K562 (cell line): ENCODE results near the gene CACNA1C. TPM values are rescaled to one million over a fixed set of nuclear protein-coding genes. Genes with fewer than 3 reads are reported as not detected.

Experiments
- ATAC-seq: fragments of 200-7000 bp; cut with Tn5 transposase; 3 replicates; pipeline ENCODE4 v1.9.1; 2020; ENCODE audit warnings: moderate library complexity
- BruUV-seq: library from RNA; stranded (reverse); fragments of 400-500 nt; replicated peaks from 2 replicates; lab custom pipeline; 2021; lab: Mats Ljungman, UMichigan
- CTCF ChIA-PET: fragments of 300-600 bp; formaldehyde crosslinking; extraction: SDS; loops from one replicate; lab custom pipeline; 2021; ENCODE audit warnings: low intra/inter-chr PET ratio; lab: Yijun Ruan, JAX
- POLR2A ChIA-PET: fragments of 300-600, 350-650 bp; sonication (Branson Sonifier 250); formaldehyde crosslinking; extraction: SDS; loops from one replicate; lab custom pipeline; 2021; ENCODE audit warnings: antibody characterized with exemption, inconsistent platforms; lab: Yijun Ruan, JAX
- DNase-seq, 4 experiments: peaks; one replicate each; pipeline versions ENCODE4 v3.0.0 to v3.0.0-alpha.2; 2011 to 2018; ENCODE audit warnings: low spot score in 3 of 4, mixed read lengths in 3 of 4; ENCODE audit errors: extremely low read depth in 1 of 4
- FAIRE-seq: peaks from 2 replicates; lab custom pipeline; 2011; peaks lifted over from hg19 to GRCh38; lab: Jason Lieb, UNC
- H2AFZ ChIP-seq: 2 replicates; pipeline ENCODE4 v1.6.0; 2011; ENCODE audit warnings: low read depth, low read length, control low read depth, inconsistent platforms
- H3K27ac ChIP-seq: fragments of 200-600 bp; 3 replicates; pipeline ENCODE4 v1.8.0; 2011; ENCODE audit warnings: low read depth, mild to moderate bottlenecking, control low read depth, inconsistent platforms, low read length, moderate library complexity, mixed read lengths; ENCODE audit errors: extremely low read depth
- H3K27me3 ChIP-seq, 2 experiments: fragments of 300-600 bp in 1 of 2; 2 replicates in 1 of 2; 3 replicates in 1 of 2; pipeline versions ENCODE4 v1.6.0 to v1.8.0; 2011; ENCODE audit warnings: inconsistent platforms in 2 of 2, low read length in 2 of 2, mild to moderate bottlenecking in 1 of 2, mixed read lengths in 1 of 2, moderate library complexity in 1 of 2; ENCODE audit not compliant: control insufficient read depth in 2 of 2, insufficient read depth in 2 of 2
- H3K36me3 ChIP-seq: fragments of 300-600 bp; 3 replicates; pipeline ENCODE4 v1.8.0; 2011; ENCODE audit warnings: mild to moderate bottlenecking, low read length, inconsistent platforms; ENCODE audit not compliant: control insufficient read depth, insufficient read depth
- H3K4me1 ChIP-seq, 2 experiments: fragments of 200-600 bp in 1 of 2; replicated peaks in 1 of 2; 2 replicates in 1 of 2; 3 replicates in 1 of 2; pipeline versions ENCODE4 v1.5.1 to v1.8.0; 2011; ENCODE audit warnings: inconsistent platforms in 2 of 2, low read length in 2 of 2, mild to moderate bottlenecking in 1 of 2, mixed read lengths in 1 of 2, moderate library complexity in 1 of 2; ENCODE audit not compliant: control insufficient read depth in 2 of 2, insufficient read depth in 2 of 2
- H3K4me2 ChIP-seq: 2 replicates; pipeline ENCODE4 v1.6.1; 2011; ENCODE audit warnings: low read length, control low read depth, inconsistent platforms, mixed read lengths; ENCODE audit not compliant: insufficient read depth
- H3K4me3 ChIP-seq: fragments of 200-600 bp; sonication (generic), shearing (Covaris generic); 2 replicates; pipeline ENCODE4 v1.5.1; 2016; ENCODE audit warnings: control low read depth, inconsistent platforms
- H3K79me2 ChIP-seq: fragments of 200-600 bp; 3 replicates; pipeline ENCODE4 v1.8.0; 2011; ENCODE audit warnings: low read length, inconsistent platforms; ENCODE audit not compliant: control insufficient read depth, insufficient read depth
- H3K9ac ChIP-seq, 2 experiments: 2 replicates each; pipeline versions ENCODE4 v1.6.0 to v1.6.1; 2011; ENCODE audit warnings: low read depth in 2 of 2, low read length in 2 of 2, control low read depth in 1 of 2, inconsistent platforms in 1 of 2, mild to moderate bottlenecking in 1 of 2, mixed read lengths in 1 of 2; ENCODE audit not compliant: insufficient read depth in 1 of 2
- H3K9me1 ChIP-seq: one replicate; pipeline ENCODE4 v1.6.0; 2011; ENCODE audit warnings: inconsistent platforms, mild to moderate bottlenecking, low read length, moderate library complexity; ENCODE audit not compliant: control insufficient read depth, insufficient read depth
- H3K9me3 ChIP-seq: replicated peaks from 2 replicates; pipeline ENCODE4 v1.5.1; 2011; ENCODE audit warnings: low read depth, low read length, inconsistent platforms; ENCODE audit not compliant: control insufficient read depth, insufficient read depth
- H4K20me1 ChIP-seq: replicated peaks from 2 replicates; pipeline ENCODE4 v1.6.1; 2011; ENCODE audit warnings: low read length, inconsistent platforms, mixed read lengths; ENCODE audit not compliant: control insufficient read depth, insufficient read depth
- CUX1 ChIP-seq: fragments of 200-800 bp; sonication (Bioruptor generic); IDR thresholded peaks from 2 replicates; pipeline ENCODE4 v1.6.1; 2016; ENCODE audit warnings: missing genetic modification characterization, missing compliant biosample characterization
- IRF9 ChIP-seq: fragments of 450-650 bp; IDR thresholded peaks from 2 replicates; pipeline ENCODE4 v1.6.1; 2016; ENCODE audit warnings: missing biosample characterization, missing genetic modification characterization
- JUNB ChIP-seq: fragments of 450-650 bp; formaldehyde crosslinking; conservative IDR thresholded peaks from 2 replicates; pipeline ENCODE4 v1.4.0; 2020; ENCODE audit warnings: mild to moderate bottlenecking
- KDM5B ChIP-seq: fragments of 200-600 bp; sonication (generic); IDR thresholded peaks from 2 replicates; pipeline ENCODE4 v1.6.1; 2012; ENCODE audit warnings: low read depth, mild to moderate bottlenecking, moderate library complexity, low read length, control low read depth, inconsistent platforms; ENCODE audit not compliant: insufficient replicate concordance
- WGBS: fragments of 100-300 bp; shearing (Covaris generic); methylation state at CpG from one replicate; pipeline ENCODE4 v1.1.6; 2016; ENCODE audit warnings: low coverage, mixed read lengths; ENCODE audit not compliant: insufficient coverage; ENCODE audit errors: missing lambda C conversion rate; 5-methylcytosine and 5-hydroxymethylcytosine counted together
- in situ Hi-C: fragments of 300-500 bp; cut with MboI; formaldehyde crosslinking; loops from 4 replicates; pipeline ENCODE4 v1.15.0; 2018; ENCODE audit warnings: inconsistent platforms, mixed read lengths
- intact Hi-C: fragments of 100-400 bp; cut with micrococcal nuclease; formaldehyde crosslinking; loops from 2 replicates; pipeline ENCODE4 v1.14.2; 2022
- polyA plus RNA-seq, 8 experiments: library from polyadenylated mRNA; depleted of rRNA in 4 of 8; stranded (reverse) in 5 of 8; unstranded in 3 of 8; fragments of >200 nt; fragmentation: Nextera tagmentation in 2 of 8; fragmentation: Illumina TruSeq in 1 of 8; extraction: Ambion mirVana in 2 of 8; extraction: Trizol in 1 of 8; gene quantifications; 2 replicates each; pipeline versions ENCODE4 v1.2.1 to v1.2.3, GENCODE V29; 2011 to 2014; ENCODE audit warnings: inconsistent platforms in 1 of 8, missing spikeins in 1 of 8
- total RNA-seq, 7 experiments: library from RNA; depleted of rRNA in 6 of 7; stranded (reverse); fragments of >200 nt in 6 of 7; fragmentation: Illumina TruSeq in 2 of 7; extraction: Trizol in 2 of 7; gene quantifications; 2 replicates each; pipeline versions ENCODE4 v1.2.1 to v1.2.3, GENCODE V29; 2011 to 2021; ENCODE audit warnings: low replicate concordance in 1 of 7

The CACNA1C gene
- total and polyA plus RNA-seq, 9 of the 15 experiments (the other 6 are each of a cell fraction or from before 2014, with no cell fraction given) = not detected

GRCh38 chr12:2288001-2288400 lies 235.2 kb downstream of the CACNA1C start:
- Histone ChIP-seq H3K9me3 (no peaks in the 10 kb centered on the region), H3K4me1 (no peaks in the 10 kb centered on the region), H3K9me1 (no peaks in the 10 kb centered on the region), H3K4me3 (no peak overlapping the region), H4K20me1 (no peaks in the 10 kb centered on the region), H3K27me3 (peaks cover 8 to 33% of the 10 kb centered on the region in 2 experiments; a peak in 3 of 5 replicates), H3K79me2 (no peaks in the 10 kb centered on the region), H3K4me2 (no peak overlapping the region), H3K36me3 (no peaks in the 10 kb centered on the region), H2AFZ (no peak overlapping the region), H3K27ac (no peak overlapping the region), H3K9ac (no peak overlapping the region)
- POLR2A ChIA-PET = interaction anchor here (1.0 to 1.1 kb wide), 2 partner anchors 10 to 17 kb away, joined by 3 to 4 read pairs; no protein-coding TSS in a partner anchor
- DNase-seq = no peak
- no TSS peak for BruUV-seq
- TF ChIP-seq KDM5B = no peak
- no peak for TF ChIP-seq IRF9 (tag)
- in situ Hi-C loops = loop anchor here (25.0 kb wide), 1 partner anchor 226 kb away; the partner anchor contains the start of gene CACNA1C
- CTCF ChIA-PET = interaction anchor here (0.7 kb wide), 1 partner anchor 221 kb away, joined by 4 read pairs; no protein-coding TSS in a partner anchor
- intact Hi-C loops = no loop called here
- WGBS = 0% methylated on average over 2 of the region's 2 CpGs
- no peak for ATAC-seq
- no peak for FAIRE-seq

- DNase-seq = no peak
- WGBS = 0% methylated on average over 2 of the region's 4 CpGs
- no peaks in the 10 kb centered on the region for H3K36me3 ChIP-seq
- no peak for FAIRE-seq
- no peaks in the 10 kb centered on the region for H4K20me1 ChIP-seq
- in situ Hi-C loops = loop anchor here (25.0 kb wide), 1 partner anchor 226 kb away; the partner anchor contains the start of gene CACNA1C
- no peak for TF ChIP-seq CUX1 (CRISPR knock-in tag)
- no peak for TF ChIP-seq JUNB (CRISPR knock-in tag)
- H3K9me1 ChIP-seq = no peaks in the 10 kb centered on the region
- ChIA-PET POLR2A (interaction anchor here (1.1 kb wide), 1 partner anchor 10 kb away, joined by 4 read pairs; no protein-coding TSS in a partner anchor), CTCF (no interaction called here)
- H2AFZ ChIP-seq = no peak overlapping the region
- H3K9me3 ChIP-seq = no peaks in the 10 kb centered on the region
- peaks cover 8 to 32% of the 10 kb centered on the region in 2 experiments; a peak in 3 of 5 replicates for H3K27me3 ChIP-seq
- no peak for ATAC-seq
- no peak overlapping the region for H3K4me3 ChIP-seq
- no peak overlapping the region for H3K4me2 ChIP-seq
- H3K27ac ChIP-seq = no peak overlapping the region
- no peaks in the 10 kb centered on the region for H3K4me1 ChIP-seq
- intact Hi-C loops = no loop called here
- H3K79me2 ChIP-seq = no peaks in the 10 kb centered on the region
- no peak overlapping the region for H3K9ac ChIP-seq
- no TSS peak for BruUV-seq
Measured at GRCh38 chr12:2288471-2288870, 235.7 kb downstream of the CACNA1C start.
